GM15510 (cell line): Measurements from ENCODE around the gene CAV3.

Experiments
- POLR2A ChIP-seq: IDR thresholded peaks from 3 replicates; pipeline ENCODE4 v1.6.1; 2011; ENCODE audit warnings: borderline replicate concordance; ENCODE audit not compliant: insufficient read length; ENCODE audit errors: extremely low read depth

The CAV3 gene

GRCh38 chr3:8767667-8768363 lies 34.2 kb downstream of the CAV3 start:
- no peak for TF ChIP-seq POLR2A

GRCh38 chr3:8768364-8769087 lies 34.9 kb downstream of the CAV3 start:
- no peak for TF ChIP-seq POLR2A

- no peak for TF ChIP-seq POLR2A
Observed at GRCh38 chr3:8769088-8769822, 35.7 kb downstream of the CAV3 start, which contains the start of gene OXTR. Gene OXTR (minus strand): TSS chr3:8769613. CDS start chr3:8768187, 1,426 bp downstream.

- TF ChIP-seq POLR2A, result no peak
Observed at GRCh38 chr3:8773941-8774542, 40.4 kb downstream of the CAV3 start.

GRCh38 chr3:8775181-8775580 lies 41.6 kb downstream of the CAV3 start:
- no peak for TF ChIP-seq POLR2A

- no peak for TF ChIP-seq POLR2A
Observed at GRCh38 chr3:8775602-8776001, 42.0 kb downstream of the CAV3 start.

GRCh38 chr3:8776406-8776805 lies 42.8 kb downstream of the CAV3 start:
- TF ChIP-seq POLR2A, result no peak

GRCh38 chr3:8777201-8777977 lies 43.8 kb downstream of the CAV3 start:
- TF ChIP-seq POLR2A, result no peak

- no peak for TF ChIP-seq POLR2A
Observed at GRCh38 chr3:8777978-8778267, 44.3 kb downstream of the CAV3 start.

GRCh38 chr3:8778475-8778874 lies 44.9 kb downstream of the CAV3 start:
- TF ChIP-seq POLR2A, result no peak

GRCh38 chr3:8780279-8780678 lies 46.7 kb downstream of the CAV3 start:
- no peak for TF ChIP-seq POLR2A

GRCh38 chr3:8784676-8785435 lies 51.3 kb downstream of the CAV3 start:
- no peak for TF ChIP-seq POLR2A

- no peak for TF ChIP-seq POLR2A
Observed at GRCh38 chr3:8790529-8790928, 56.9 kb downstream of the CAV3 start.

GRCh38 chr3:8793242-8793641 lies 59.6 kb downstream of the CAV3 start:
- TF ChIP-seq POLR2A, result no peak

- TF ChIP-seq POLR2A, result no peak
Observed at GRCh38 chr3:8794247-8794646, 60.6 kb downstream of the CAV3 start.
